ENCODE data around the gene FLYWCH1.
"Not testable (repeated sequence)": the region's sequence is repeated elsewhere in the genome, so short reads cannot be mapped to it uniquely, and the experiment has no call there.

The FLYWCH1 gene

GRCh38 chr16:2939968-2940367 is 28.2 kb downstream of the FLYWCH1 start:
- Mint-ChIP-seq H3K36me3 (peaks cover 19% of the 10 kb centered on the region), H3K27ac (no peak overlapping the region), H3K27me3 (no peaks in the 10 kb centered on the region), H3K4me1 (peaks cover 5% of the 10 kb centered on the region), H3K9me3 (no peaks in the 10 kb centered on the region), H3K4me3 (no peak overlapping the region)
- no peak for DNase-seq
- CTCF ChIA-PET, result interaction anchor here (1.6 kb wide), 1 partner anchor 13 kb away, joined by 7 read pairs; no protein-coding TSS in a partner anchor

DNA sequence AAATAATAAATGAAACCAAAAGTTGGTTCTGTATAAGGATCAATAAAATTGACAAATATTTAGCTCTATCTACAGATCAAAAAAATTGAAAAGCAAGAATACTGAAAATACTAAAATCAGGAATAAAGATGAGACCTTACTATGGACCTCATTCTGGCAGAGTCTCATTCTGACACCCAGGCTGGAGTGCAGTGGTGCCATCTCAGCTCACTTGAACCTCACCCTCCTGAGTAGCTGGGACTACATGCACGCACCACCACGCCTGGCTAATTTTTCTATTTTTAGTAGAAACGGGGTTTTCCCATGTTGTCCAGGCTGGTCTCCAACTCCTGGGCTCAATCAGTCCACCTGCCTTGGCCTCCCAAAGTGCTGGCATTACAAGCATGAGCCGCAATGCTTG is 30.3 kb downstream of the FLYWCH1 start:
- DNase-seq, result no peak
- H3K4me3 Mint-ChIP-seq, result no peak overlapping the region
- no peaks in the 10 kb centered on the region for H3K9me3 Mint-ChIP-seq
- H3K27ac Mint-ChIP-seq, result no peak overlapping the region
- CTCF ChIA-PET, result no interaction called here
- peaks cover 21% of the 10 kb centered on the region for H3K36me3 Mint-ChIP-seq
- H3K27me3 Mint-ChIP-seq, result no peaks in the 10 kb centered on the region
- no peaks in the 10 kb centered on the region for H3K4me1 Mint-ChIP-seq

GRCh38 chr16:2943716-2944115 is 32.0 kb downstream of the FLYWCH1 start:
- peaks cover 23% of the 10 kb centered on the region for H3K36me3 Mint-ChIP-seq
- H3K4me3 Mint-ChIP-seq, H3K27me3 Mint-ChIP-seq, H3K27ac Mint-ChIP-seq, H3K4me1 Mint-ChIP-seq, H3K9me3 Mint-ChIP-seq, DNase-seq: not testable (repeated sequence)
- CTCF ChIA-PET, result interaction anchor here (0.8 kb wide), 1 partner anchor 11 kb away, joined by 4 read pairs; no protein-coding TSS in a partner anchor

DNA sequence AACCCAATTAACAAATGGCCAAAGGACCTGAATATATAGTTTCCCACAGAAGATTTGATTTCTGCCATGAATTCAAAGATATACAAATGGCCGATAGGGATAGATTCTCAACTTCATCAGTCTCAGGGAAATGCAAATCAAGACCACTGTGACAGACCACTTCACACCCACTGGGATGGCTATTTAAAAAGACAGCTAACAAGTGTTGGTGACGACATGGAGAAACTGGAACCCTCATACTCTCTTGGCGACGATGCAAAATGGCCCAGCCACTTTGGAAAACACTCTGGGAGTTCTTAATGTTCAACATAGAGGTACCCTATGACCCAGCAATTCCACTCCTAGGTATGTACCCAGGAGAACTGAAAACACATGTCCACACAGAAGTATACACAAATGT is 34.9 kb downstream of the FLYWCH1 start:
- Mint-ChIP-seq H3K9me3 (no peaks in the 10 kb centered on the region), H3K27me3 (no peaks in the 10 kb centered on the region), H3K4me3 (no peak overlapping the region), H3K36me3 (peaks cover 12% of the 10 kb centered on the region), H3K4me1 (no peaks in the 10 kb centered on the region), H3K27ac (no peak overlapping the region)
- no peak for DNase-seq
- CTCF ChIA-PET, result no interaction called here

DNA sequence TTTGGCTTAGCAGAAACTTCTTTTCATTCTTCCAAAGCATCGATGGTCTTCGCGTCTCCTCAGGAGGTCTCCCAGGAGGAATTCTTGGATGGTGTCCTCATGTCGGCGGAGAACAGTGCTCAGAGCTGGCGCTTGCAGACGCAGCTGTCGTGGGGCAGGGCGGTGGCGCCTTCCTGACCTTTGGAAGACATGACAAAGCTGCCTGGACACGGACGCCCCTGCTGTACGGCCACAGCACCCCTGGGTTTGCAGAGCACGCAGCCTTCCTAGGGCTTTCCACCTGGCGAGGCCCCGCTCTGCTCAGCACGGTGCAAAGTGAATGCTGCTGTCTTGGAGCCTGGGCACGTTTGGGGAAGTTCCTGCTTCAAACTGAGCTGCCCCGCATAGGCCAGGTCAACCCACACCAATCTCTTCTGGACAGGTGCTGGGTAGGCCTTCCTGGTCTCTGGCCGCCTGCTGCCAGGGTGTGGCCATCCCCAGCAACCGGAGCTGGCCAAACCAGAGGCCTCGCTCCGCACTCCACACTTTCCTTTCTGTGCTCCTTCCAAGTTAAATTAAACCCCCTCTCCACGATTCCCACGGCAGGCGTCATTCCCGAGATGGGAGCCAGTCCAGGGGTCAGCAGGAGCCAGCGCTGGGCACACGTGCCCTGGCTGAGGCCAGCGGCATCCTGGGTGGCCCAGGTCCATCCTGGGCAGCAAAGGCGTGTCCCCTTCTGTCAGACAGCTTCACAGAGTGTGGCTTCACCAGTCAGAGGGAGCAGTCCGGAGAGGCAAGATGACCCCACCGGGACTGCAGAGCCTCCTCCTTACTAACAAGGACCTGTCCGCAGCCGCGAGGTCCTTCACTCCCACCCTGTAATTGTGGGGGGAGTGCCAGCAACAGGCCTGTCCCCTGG is 37.3 kb downstream of the FLYWCH1 start:
- CTCF ChIA-PET, result no interaction called here

DNA sequence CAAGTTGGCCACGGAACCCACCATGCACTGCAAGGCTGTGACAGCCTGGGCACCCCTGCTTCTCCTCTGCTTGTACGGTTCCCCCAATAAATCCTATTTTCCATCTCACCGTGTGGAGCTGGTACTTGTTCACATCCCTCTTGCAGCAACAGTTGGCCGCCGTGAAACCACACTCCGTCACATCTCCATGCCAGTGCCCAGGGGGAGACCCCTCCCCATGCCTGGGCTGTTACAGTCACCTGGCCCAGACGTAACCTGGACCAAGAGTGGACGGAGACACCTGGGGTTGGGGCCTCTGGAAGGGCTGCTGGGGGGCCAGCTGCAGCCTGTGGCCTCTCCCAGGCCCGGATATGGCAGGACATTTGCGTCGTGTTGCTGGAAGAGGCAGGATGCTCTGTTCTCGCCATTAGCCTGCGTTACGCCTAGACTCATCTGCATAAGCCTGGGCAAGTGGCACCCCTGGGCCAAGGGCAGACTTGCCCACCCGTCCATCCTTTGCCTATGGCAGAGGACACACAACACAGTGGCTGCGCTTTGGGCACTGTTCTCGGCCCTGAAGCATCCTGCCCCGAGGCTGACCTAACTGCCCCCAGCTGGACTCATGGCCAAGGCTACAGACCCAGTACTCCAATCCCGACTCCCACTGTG is 38.1 kb downstream of the FLYWCH1 start:
- CTCF ChIA-PET, result no interaction called here
- Mint-ChIP-seq H3K4me3 (no peak overlapping the region), H3K27me3 (peaks cover 14% of the 10 kb centered on the region), H3K4me1 (no peaks in the 10 kb centered on the region), H3K36me3 (peaks cover 6% of the 10 kb centered on the region), H3K27ac (no peak overlapping the region), H3K9me3 (no peaks in the 10 kb centered on the region)
- no peak for DNase-seq

More for the DNA sequence above, 37.3 kb downstream of the FLYWCH1 start:
- Mint-ChIP-seq H3K27ac (no peak overlapping the region), H3K27me3 (peaks cover 8% of the 10 kb centered on the region), H3K4me1 (no peaks in the 10 kb centered on the region), H3K36me3 (peaks cover 6% of the 10 kb centered on the region), H3K9me3 (no peaks in the 10 kb centered on the region), H3K4me3 (no peak overlapping the region)
- DNase-seq, result no peak

GRCh38 chr16:2950353-2950724 is 38.6 kb downstream of the FLYWCH1 start:
- H3K36me3 Mint-ChIP-seq, result peaks cover 6% of the 10 kb centered on the region
- no peak overlapping the region for H3K27ac Mint-ChIP-seq
- H3K4me3 Mint-ChIP-seq, result no peak overlapping the region
- DNase-seq, result no peak
- CTCF ChIA-PET, result interaction anchor here (1.1 kb wide), 1 partner anchor 13 kb away, joined by 4 read pairs; the partner anchor contains the start of gene KREMEN2
- H3K4me1 Mint-ChIP-seq, result no peaks in the 10 kb centered on the region
- no peaks in the 10 kb centered on the region for H3K9me3 Mint-ChIP-seq
- H3K27me3 Mint-ChIP-seq, result peaks cover 14% of the 10 kb centered on the region

GRCh38 chr16:2950773-2951172 is 39.0 kb downstream of the FLYWCH1 start:
- H3K36me3 Mint-ChIP-seq, result peaks cover 6% of the 10 kb centered on the region
- peaks cover 14% of the 10 kb centered on the region for H3K27me3 Mint-ChIP-seq
- CTCF ChIA-PET, result interaction anchor here (1.1 kb wide), 1 partner anchor 13 kb away, joined by 4 read pairs; the partner anchor contains the start of gene KREMEN2

DNA sequence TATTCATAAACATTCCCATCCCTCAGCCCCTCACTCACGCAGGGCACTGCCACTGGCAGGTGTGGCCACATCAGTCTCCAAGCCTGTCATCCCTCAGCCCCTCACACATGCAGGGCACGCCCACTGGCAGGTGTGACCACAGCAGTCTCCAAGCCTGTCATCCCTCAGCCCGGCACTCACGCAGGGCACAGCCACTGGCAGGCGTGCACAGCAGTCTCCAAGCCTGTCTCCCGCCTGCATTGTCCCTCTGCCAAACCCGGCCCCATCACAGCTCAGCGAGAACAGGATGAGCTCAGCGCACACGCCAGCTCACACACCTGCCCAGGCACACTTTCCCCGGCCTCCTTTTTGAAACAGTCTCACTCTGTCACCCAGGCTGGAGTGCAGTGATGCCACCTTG is 40.9 kb downstream of the FLYWCH1 start:
- DNase-seq, result no peak
- no peak overlapping the region for H3K27ac Mint-ChIP-seq

More at GRCh38 chr16:2950773-2951172, 39.0 kb downstream of the FLYWCH1 start:
- no peaks in the 10 kb centered on the region for H3K4me1 Mint-ChIP-seq
- H3K9me3 Mint-ChIP-seq, result no peaks in the 10 kb centered on the region
- H3K4me3 Mint-ChIP-seq, result no peak overlapping the region
- no peak for DNase-seq
- peak overlapping the region; percentile 70 for H3K27ac Mint-ChIP-seq

GRCh38 chr16:2953706-2954627 is 42.2 kb downstream of the FLYWCH1 start:
- no peak overlapping the region for H3K4me3 Mint-ChIP-seq

More for the DNA sequence above, 40.9 kb downstream of the FLYWCH1 start:
- Mint-ChIP-seq H3K4me1 (peaks cover 2% of the 10 kb centered on the region), H3K4me3 (no peak overlapping the region), H3K9me3 (no peaks in the 10 kb centered on the region), H3K27me3 (peaks cover 31% of the 10 kb centered on the region), H3K36me3 (peaks cover 1% of the 10 kb centered on the region)
- CTCF ChIA-PET, result interaction anchor here (1.6 kb wide), 1 partner anchor 9 kb away, joined by 4 read pairs; no protein-coding TSS in a partner anchor

GRCh38 chr16:2954656-2955381 is 43.1 kb downstream of the FLYWCH1 start:
- peaks cover 43% of the 10 kb centered on the region for H3K27me3 Mint-ChIP-seq
- H3K4me1 Mint-ChIP-seq, result peaks cover 2% of the 10 kb centered on the region
- H3K27ac Mint-ChIP-seq, result no peak overlapping the region
- no peak overlapping the region for H3K4me3 Mint-ChIP-seq
- CTCF ChIA-PET, result interaction anchor here (0.7 to 1.0 kb wide), 2 partner anchors 11 to 34 kb away, joined by 3 to 4 read pairs; no protein-coding TSS in a partner anchor
- no peak for DNase-seq
- H3K36me3 Mint-ChIP-seq, result no peaks in the 10 kb centered on the region
- no peaks in the 10 kb centered on the region for H3K9me3 Mint-ChIP-seq

More at GRCh38 chr16:2953706-2954627, 42.2 kb downstream of the FLYWCH1 start:
- H3K4me1 Mint-ChIP-seq, result peaks cover 2% of the 10 kb centered on the region
- DNase-seq, result no peak
- H3K27ac Mint-ChIP-seq, result no peak overlapping the region
- no peaks in the 10 kb centered on the region for H3K36me3 Mint-ChIP-seq
- H3K9me3 Mint-ChIP-seq, result no peaks in the 10 kb centered on the region
- H3K27me3 Mint-ChIP-seq, result peaks cover 34% of the 10 kb centered on the region
- CTCF ChIA-PET, result interaction anchor here (0.7 to 1.6 kb wide), 3 partner anchors 8 to 33 kb away, joined by 3 to 4 read pairs (median 4); no protein-coding TSS in a partner anchor

DNA sequence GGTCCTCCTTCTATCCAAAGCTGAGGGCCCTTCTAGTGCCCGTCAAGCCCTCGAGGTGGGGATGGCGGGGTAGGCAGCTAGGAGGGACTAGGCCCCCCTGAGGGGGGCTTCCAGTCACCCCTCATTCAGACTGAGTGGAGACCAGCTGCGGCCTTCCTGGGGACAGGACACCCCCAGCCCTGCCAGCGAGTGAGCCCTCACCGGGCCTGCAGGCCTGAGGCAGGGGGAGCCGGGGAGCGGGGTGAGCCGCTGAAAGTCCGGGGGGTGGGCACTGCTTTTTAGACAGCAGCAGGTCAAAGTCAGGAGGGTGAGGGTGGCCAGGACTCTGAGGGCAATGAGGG is 43.7 kb downstream of the FLYWCH1 start:
- DNase-seq, result no peak
- Mint-ChIP-seq H3K4me3 (no peak overlapping the region), H3K36me3 (no peaks in the 10 kb centered on the region), H3K9me3 (no peaks in the 10 kb centered on the region), H3K27me3 (peaks cover 49% of the 10 kb centered on the region), H3K4me1 (peaks cover 2% of the 10 kb centered on the region), H3K27ac (no peak overlapping the region)
- CTCF ChIA-PET, result no interaction called here
